GM21515 (cell line): Measurements from ENCODE around the gene ZFP62.

ENCODE experiments used
- ATAC-seq: cut with Tn5 transposase; IDR thresholded peaks from one replicate; pipeline ENCODE4 v1.9.1; 2021; ENCODE audit not compliant: unreplicated experiment

The ZFP62 gene

DNA sequence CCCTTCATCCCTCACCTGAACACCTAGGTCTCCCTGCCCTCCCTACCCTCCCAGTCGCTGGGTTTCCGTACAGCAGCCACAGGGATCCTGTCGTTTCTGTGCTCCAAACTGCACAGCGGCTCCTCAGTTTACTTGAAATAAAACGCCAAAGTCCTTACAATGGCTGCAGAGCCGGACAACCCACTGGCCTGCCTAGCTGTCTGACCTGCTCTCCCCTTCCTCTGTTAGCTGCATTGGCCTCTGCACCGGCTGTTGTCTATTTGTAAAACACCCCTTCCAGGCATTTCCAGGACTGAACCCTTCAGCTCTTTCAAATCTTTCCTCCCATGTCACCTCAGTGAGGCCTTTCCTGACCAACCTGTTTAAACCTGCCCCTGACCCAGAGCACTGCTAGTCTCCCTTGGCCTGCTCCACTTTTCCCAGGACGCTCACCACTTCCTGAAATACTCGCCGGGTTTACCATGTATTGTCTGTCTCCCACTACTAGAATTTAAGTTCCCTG, 49.4 kb downstream of the ZFP62 start:
- ATAC-seq, result no peak

DNA sequence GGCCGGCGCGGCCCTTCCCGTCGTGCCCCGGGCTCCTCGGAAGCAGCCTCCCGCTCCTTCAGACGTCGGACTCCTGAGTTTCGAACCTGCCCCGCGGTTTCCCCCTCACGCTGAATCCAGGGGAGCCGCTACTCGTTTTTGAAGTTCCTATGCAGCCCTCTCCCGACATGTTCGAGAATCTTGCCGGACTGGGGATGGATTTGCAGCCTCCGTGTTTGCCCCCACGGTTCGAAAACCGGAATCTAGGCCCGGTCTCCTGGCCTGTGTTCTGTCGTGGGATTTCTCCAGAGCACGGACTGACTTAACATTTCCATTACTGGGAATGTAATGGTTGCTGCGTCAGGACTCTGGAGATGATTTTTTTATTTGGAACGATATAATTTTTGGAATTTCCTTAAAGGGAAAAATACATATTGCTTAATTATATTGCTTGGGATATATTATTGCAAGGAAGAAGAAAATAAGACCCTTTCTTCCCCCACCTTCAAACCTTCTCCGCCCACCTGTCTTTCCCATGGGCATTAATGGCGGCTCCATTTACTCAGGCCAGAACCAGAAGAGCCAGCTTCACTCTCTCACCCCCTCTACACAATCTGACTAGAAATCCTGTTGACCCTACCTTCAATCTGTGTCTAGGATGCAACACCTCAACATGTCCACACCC, 50.0 kb downstream of the ZFP62 start:
- no peak for ATAC-seq

DNA sequence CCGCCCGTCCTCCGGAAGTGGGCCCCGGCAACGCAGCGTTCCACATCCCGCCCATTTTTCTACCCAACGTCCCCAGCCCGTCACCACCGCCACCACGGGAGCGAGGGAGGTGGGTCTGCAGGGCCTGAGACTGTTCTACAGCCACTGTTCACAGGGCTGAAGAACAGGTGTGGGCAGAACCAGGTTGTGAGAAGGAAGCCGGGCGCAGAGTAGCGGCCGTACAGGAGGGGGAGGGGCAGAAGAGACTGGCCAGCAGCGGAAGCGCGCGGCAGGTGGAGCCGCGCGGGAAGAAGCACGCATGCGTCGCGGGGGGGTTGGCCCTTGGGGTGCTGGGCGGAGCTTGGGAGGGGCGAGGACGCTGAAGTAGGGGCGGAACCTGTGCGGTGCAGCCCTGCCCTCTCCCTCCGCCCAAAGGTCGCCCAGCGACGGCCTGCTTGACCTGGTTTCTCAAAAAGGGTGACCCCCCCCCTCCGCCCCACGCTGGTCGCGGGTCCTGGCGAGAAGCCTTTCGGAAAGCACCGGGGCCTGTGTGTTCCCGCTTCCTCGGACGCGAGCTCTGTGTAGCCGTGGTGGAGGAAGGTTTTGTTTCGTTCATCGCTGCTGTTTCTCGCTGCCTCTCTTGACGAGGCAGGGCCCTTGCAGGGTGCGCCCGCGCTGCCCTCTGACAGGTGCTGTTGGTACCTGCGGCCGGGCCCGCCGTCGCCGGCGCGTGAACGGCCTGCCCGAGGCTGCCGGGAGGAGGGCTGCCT, 50.7 kb downstream of the ZFP62 start:
- ATAC-seq, result peak; percentile 67

DNA sequence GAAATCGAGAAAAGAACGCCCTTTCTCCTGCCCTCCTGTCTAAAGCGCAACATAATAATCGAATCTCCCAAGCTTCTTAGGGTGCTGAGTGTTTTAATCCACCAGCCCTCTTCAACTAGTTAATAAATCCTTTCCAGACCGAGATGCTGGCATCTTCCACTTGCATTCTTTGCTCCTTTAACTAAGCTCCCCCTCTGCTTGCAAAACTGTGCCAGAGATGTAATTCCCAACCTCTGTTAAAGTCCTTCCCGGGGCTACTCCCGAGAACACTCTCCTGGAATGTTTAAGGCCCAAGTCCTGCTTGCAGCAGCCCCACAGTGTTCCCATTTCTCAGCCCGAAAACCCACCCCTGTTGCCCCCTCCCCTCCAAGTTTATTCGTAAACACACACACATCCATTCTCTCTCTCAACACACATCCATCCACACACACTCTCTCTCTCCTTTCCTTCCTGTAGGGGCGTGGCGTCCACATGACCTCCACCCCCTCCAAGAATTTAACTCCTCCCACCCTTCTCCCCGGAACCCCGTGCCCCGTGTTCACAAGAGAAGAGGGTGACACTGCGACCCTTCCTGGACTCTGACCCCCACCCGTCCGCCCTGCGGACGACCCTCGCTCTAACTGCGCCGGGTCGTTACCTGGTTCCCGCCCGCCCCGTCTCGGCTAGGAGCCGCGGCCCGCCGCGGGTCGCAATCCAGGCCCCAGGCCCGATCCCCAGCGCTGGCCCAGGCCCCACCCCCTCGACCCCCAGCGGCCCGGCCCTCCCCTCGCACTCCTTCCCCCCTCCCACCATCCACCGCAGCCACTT, 51.5 kb downstream of the ZFP62 start:
- peak; percentile 53 for ATAC-seq

DNA sequence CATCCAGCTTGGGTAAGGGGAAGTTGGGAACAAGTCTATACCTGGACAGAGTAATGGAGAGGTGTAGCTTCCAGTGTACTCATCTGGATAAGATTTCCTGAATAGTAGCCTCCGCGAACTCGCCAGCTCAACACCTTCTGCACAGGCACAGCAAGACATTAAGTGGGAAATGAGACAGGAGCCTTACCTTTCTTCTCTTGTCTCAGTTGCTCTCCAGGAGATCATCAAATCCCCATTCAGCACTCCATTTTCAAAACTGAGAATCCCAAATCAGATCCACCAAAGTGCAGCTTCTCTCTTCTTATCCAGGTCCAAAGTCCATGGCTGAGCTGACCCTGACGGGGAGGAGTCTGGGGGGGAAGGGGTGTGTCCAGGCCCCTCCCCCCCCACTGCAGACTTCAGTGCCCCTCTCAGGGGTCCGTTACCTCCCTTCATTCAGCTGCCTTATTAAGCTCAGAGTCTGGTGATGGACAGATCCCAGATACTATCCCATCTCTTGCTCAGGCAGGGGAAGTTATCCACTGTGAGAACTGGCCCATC, 52.5 kb downstream of the ZFP62 start:
- no peak for ATAC-seq

DNA sequence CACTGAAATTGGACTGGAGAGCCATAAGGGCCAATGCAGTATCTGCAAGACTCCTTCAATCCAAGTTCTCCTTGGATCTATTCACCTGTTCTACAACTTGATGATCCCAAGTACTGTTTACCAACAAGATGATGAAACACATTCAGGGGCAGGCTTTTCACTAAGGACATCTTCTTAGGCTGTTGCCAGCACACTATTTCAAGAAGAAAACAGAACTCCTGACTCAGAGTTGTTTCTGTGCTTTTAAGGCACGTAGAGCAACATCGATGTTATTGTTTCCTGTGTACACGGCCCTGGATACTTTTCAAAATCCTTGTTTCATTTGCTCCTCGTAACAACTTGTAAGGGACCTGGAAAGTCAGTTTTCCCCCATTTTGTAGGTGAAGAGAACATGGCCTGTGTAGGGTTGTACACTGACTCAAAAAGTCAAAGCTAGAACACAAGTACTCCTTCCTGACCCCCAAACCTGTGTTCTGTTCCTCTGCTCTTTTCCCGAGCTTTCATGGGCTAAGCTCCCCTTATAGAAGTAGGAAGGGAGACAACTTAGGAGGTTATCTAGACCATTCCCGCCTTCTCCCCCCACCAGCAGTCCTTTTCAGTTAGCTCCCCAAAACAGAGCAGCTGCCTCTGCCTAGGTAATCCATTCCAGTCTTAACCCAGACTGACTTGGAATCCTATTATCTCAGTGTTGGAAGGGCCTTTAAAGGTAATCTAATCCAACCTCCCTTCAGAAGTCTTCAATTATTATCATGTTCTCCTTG, 53.2 kb downstream of the ZFP62 start:
- ATAC-seq, result no peak

DNA sequence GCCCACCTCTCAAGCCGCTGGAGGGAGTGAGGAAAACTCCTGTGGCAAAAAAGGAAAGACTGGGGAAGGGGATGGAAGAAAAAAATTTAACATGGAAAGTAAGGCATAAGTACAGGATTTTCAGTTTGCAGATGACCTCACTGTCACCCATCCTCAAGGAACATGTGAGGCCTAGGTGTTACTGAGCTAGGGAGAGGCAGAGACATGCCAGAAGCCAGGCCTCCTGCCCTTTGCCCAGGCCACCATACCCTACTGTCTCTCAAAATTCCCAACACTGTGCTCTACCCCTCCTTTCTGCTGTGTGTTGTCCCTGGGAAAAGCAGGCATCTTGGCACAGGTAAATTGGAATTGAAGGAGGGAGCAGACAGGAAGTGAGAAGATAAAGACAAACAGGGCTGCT, 54.0 kb downstream of the ZFP62 start:
- ATAC-seq, result no peak

DNA sequence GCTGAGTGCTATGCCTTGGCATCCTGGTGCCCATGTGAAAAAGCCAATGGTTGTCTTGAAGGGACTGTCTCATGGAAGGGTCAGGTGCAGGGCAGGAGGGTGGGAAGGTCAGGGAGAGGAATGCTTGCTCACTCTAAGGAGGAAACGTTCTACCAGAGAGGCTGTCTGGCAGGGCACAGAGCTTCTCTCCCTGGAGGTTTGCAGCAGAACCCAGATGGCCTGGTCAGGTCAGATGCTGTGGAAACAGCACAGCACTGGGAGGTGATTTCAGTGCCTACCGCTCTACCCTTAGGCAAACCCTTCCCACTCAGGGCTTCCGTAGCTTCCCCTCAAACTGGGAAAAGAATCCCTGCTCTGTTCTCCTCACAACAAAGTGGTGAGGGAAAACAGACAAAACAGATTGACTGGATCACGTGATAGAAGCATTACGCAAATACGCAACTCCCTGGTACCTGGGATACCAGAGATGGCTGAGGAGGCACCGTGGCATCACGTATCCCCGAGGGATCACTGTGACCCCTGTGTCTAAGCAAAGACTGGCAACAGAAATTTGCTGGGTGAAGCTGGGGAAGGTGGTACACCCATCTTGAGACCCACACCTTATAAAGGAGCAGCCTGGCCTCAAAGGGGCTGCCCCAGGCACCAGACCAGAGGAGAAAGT, 54.6 kb downstream of the ZFP62 start:
- no peak for ATAC-seq

DNA sequence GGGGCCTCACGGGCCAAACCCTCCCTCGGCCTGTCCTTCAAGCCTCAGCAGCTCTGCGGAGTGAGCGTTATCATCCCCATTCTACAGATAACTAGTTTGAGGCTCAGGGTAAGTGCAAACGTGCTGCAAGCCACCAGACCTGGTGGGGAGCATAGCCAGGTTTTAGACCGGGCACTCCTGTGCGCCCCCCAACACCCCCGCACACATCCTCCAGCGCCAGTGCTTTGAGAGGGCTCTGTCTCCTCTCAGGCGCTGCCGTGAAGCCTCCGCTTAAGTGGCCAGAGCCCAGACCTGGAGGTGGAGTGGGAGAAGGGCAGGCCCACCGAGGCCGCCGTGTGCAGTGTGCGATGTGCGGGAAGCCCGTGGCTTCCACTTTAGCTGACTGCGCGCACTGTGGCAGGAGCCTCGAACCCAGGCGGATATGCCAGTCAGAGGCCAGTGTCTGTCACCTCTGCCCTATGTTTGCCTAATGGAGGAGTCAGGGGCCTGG, 56.9 kb downstream of the ZFP62 start:
- ATAC-seq, result peak; percentile 2

DNA sequence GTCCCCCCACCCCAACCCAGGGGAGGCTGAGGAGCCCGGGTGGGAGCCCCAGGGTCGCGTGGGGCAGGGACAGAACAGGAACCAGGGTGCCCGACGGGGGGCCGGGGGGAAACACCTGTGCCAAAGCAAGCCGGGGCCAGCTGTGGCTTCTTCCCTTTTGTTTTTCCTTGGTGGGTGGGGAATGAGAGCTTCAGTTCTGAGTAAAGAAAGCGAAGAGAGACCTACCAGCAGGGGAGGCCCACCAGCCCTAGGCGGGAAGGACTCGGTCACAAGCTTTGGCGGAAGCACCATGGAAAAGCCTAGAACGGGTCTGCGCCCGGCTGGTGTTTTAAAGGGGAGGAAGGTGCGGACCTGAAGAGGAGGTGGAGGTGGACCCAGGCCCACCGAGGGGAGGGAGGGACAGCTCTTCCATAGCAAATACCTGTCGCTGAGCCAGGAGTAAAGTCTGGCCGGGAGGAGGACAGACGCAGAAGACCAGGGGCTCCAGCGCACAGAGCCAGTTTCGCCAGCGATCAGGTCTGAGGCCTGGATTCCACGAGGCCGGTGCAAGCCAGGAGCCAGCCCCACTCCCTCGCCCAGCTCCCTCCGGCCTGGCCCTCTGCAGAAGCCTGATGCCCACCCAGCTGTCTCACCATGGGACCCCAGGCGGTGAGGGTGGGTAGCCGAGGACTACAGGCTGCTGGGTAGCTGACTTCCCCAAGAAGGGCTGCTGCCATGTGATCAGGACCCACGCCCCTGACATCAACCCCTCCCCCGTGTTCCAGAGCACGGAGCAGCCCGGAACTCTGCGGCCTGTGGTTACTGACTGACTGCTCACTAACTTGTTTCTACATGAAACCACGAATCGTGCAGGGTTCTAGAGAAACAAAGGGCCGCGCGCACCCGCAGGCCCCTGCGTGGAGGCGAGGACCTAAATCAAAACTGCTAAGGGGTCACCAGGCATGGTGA, 57.6 kb downstream of the ZFP62 start:
- ATAC-seq, result peak; percentile 64

DNA sequence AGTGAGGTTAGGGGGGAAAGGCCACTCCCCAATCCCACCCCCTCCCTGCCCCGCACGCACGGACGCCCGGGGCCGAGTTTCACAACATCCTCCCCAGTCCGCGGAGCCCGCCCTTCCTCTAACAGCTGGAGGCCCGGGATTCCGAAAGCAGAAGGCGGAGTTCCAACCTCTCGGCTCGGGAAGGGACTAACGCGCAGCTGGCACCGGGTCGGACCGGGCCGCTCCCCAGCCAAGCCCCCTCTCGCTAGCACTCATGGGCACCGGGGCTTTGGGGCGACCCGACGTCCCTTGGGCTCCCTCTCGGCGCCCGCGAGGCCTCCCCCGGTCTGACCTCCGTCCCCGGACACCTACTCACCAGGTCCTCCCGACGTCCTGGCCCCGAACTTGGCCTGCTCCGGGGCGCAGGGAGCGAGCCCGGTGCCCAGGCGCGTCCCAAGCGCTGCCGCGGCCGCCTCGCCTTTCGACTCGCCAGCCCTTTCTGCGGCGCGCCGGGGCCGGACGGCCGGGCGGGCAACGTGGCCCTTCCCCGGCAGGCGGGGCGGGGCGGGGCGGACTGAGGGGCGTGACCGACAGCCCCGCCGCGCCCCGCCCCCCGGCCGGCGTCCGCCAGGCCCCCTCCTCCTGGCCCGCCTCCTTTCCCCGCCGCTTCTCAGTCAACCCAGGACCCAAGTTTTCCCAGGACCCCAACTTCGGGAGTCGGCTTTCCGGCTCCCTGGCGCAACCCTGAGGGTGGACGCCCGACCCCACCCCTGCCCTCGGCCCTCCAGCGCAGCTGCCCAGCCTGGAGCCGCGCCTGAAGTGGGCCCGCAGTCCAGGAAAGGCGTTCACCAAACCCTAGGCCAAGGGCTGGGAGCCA, 58.5 kb downstream of the ZFP62 start, which contains the start of gene MGAT1:
TSS of gene MGAT1 (minus strand) at position 482 of the 856 bp plus-strand sequence. CDS start 9,835 bp downstream, outside the sequence.
- peak; percentile 39 for ATAC-seq

DNA sequence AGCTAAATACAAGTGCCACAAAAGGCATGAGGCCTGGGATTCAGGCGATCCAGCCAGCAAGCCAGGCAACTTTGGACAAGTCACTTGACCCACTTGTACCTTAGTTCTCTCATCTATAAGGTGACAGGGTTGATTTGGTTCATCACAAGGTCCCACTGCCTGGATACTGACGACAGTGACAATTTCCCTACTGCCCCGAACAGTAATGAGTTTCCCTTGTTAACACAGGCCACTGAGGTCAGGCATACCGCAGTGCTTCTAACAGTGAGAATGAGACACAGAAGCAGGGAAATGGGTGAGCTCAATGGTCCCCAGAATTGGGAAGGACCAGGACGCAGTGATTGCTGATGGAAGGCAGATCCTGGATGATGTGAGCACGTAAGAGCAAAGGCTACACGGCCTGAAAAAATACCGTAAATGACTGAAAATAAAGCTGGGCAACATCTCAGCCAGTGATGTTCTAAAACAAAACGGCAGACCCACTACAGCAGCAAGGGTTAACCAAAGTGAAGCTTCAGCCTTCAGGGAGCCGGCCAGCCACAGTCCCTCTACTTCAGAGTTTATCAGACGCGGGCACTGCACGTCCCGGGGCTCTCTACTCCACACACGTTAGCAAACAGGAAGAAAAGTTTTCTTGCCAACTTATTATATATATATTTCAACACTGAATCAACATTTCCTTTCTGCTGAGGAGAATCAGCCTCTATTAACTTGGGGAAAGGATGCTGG, 59.3 kb downstream of the ZFP62 start:
- ATAC-seq, result no peak

DNA sequence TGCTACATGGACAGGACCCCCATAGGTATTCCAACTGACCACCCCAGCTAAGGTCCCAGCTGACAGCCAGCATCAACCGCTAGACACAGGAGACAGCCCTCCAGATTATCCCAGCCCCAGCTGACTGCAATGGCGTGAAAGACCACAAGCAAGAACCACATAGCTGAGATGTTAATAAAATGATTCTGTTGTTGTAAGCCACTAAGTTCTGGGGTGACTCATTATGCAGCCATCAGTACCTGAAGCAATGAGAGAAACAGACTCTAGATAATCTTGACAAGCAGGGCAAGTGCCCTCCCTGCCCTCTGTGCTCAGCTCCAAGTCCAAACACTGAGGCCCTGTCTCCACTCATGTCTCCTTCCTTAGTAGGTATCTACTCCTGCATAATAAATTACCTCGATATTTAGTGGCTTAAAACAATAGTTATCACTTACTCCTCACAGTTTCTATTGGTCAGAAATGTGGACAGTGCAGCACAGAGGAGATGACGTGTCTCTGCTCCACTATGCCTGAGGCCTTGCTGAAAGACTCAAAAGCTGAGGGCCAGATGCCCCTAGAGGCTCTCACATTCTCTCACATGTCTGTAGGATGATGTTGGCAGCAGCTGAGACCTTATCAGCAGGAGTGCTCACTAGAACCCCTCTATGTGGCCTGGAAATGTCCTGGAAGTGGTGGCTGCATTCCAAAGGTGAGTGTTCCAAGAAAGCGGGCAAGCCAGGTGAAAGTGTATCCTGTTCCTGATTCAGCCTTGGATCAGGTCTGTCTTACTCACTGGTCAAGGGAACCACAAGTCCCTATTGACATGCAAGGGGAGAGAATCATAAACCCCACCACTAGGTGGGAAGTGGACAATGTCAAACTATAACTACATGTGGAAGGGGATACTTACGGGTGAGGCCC, 60.9 kb downstream of the ZFP62 start:
- no peak for ATAC-seq

DNA sequence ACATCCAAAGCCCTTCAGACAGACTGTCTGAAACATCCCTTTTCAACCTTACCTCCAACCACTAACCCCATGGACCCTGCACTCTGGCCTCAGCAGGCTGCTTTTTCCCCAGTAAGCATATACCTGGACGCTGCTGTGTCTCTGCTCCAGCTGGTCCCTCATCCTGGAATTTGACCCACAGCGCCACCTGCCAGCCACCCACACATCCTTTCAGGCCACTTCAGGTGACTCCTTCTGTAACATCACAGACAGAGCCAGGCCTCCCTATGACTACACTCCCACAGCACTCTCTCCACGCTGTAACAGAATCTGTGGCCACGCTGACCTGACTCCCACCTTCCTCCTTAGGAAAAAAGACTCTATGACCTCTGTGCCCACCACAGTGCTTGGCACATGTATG, 61.9 kb downstream of the ZFP62 start:
- no peak for ATAC-seq

DNA sequence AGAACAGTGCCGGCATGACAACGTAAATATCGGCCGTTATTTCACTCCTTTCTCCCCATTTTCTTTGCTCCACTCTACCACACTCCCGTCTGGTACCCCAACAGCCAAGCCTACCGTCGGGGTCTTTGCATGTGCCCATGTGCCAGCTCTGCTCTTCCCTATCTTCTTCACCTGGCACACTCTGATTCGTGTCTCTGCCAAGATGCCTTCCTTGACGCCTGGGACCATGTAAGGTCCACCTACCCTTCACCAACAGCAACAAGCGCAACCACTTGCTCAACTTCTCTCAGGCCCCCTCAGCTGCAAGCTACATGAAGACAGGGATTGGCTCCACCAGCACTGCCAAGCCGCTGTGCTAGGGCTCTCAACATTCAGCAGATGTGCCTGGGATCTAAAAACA, 62.9 kb downstream of the ZFP62 start:
- ATAC-seq, result no peak
